Progenitor cell of endocrine pancreas (in vitro differentiated cells): ENCODE measurements around the gene ABCE1. TPM values are rescaled to one million over a fixed set of nuclear protein-coding genes. Genes with fewer than 3 reads are reported as not detected.

Experiments
- DNase-seq: peaks from one replicate; pipeline ENCODE4 v3.0.0; 2021; ENCODE audit warnings: low spot score; ENCODE audit not compliant: unreplicated experiment
- H3K27ac Mint-ChIP-seq: 2 replicates; pipeline ENCODE4 v1.8.0; 2021; ENCODE audit warnings: mild to moderate bottlenecking, moderate library complexity, mixed read lengths
- H3K27me3 Mint-ChIP-seq: 2 replicates; pipeline ENCODE4 v1.8.0; 2021; ENCODE audit warnings: mixed read lengths
- H3K36me3 Mint-ChIP-seq: 2 replicates; pipeline ENCODE4 v1.8.0; 2022; ENCODE audit warnings: mixed read lengths; ENCODE audit not compliant: insufficient read depth
- H3K4me1 Mint-ChIP-seq: 2 replicates; pipeline ENCODE4 v1.8.0; 2021; ENCODE audit warnings: low read depth, mixed read lengths
- H3K4me3 Mint-ChIP-seq: 2 replicates; pipeline ENCODE4 v1.8.0; 2021; ENCODE audit warnings: low read depth, mild to moderate bottlenecking, moderate library complexity, mixed read lengths
- H3K9me3 Mint-ChIP-seq: 2 replicates; pipeline ENCODE4 v1.8.0; 2021; ENCODE audit warnings: low read depth, mixed read lengths
- total RNA-seq: library from RNA; stranded (reverse); gene quantifications from 2 replicates; pipeline ENCODE4 v1.2.1, GENCODE V29; 2021
- TF ChIP-seq, protein P1 (sequence below): fragments of 200-600 bp; sonication (generic); IDR thresholded peaks from one replicate; pipeline ENCODE4 v1.5.0; 2021; ENCODE audit warnings: antibody characterized with exemption, mild to moderate bottlenecking; ENCODE audit not compliant: unreplicated experiment

Gene ABCE1
- total RNA-seq, 1 donor from 2014 or later = 53.6 TPM

DNA sequence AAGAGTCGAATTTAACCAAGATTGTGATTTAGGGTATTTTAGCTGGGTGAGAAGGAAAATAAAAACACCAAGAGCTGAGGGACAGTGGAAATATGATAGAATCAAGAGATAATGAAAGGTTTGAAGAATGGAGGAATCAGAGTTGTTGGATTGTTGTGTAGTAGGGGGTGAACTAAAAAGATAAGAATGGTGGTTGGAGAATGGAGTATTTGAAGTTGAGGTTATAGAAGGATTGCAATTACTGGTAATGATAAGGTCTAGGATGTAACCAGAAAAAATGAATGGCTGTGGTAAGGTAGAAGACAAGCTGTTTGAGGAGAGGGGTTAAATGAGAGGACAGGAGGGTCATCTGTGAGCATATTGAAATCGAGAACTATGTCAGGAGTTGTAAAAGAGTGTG is 4.5 kb downstream of the ABCE1 start:
- H3K27me3 Mint-ChIP-seq = no peaks in the 10 kb centered on the region
- no peaks in the 10 kb centered on the region for H3K9me3 Mint-ChIP-seq
- TF ChIP-seq, protein P1, sequence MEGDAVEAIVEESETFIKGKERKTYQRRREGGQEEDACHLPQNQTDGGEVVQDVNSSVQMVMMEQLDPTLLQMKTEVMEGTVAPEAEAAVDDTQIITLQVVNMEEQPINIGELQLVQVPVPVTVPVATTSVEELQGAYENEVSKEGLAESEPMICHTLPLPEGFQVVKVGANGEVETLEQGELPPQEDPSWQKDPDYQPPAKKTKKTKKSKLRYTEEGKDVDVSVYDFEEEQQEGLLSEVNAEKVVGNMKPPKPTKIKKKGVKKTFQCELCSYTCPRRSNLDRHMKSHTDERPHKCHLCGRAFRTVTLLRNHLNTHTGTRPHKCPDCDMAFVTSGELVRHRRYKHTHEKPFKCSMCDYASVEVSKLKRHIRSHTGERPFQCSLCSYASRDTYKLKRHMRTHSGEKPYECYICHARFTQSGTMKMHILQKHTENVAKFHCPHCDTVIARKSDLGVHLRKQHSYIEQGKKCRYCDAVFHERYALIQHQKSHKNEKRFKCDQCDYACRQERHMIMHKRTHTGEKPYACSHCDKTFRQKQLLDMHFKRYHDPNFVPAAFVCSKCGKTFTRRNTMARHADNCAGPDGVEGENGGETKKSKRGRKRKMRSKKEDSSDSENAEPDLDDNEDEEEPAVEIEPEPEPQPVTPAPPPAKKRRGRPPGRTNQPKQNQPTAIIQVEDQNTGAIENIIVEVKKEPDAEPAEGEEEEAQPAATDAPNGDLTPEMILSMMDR = no peak
- no peak overlapping the region for H3K4me3 Mint-ChIP-seq
- H3K27ac Mint-ChIP-seq = no peak overlapping the region
- peaks cover 10% of the 10 kb centered on the region for H3K4me1 Mint-ChIP-seq
- H3K36me3 Mint-ChIP-seq = peaks cover 6% of the 10 kb centered on the region
- no peak for DNase-seq

DNA sequence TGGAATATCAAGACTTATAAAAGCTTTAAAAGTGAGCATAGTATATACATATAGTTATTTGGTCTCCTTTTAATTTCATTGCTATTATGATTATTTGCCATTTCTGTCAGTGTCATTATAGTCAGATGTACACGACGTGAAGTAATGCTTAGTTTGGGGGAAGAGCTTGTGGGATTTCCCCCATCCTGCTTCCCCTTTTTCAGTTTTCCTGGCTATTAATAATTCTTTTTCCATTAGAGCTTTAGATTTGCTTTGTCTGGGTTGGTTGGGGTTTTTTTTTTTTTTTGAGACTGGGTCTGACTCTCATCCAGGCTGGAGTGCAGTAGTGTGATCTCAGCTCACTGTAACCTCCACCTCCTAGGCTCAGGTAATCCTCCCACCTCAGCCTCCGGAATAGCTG is 5.4 kb downstream of the ABCE1 start:
- Mint-ChIP-seq H3K27me3 (no peaks in the 10 kb centered on the region), H3K4me1 (peaks cover 10% of the 10 kb centered on the region), H3K4me3 (no peak overlapping the region), H3K9me3 (no peaks in the 10 kb centered on the region), H3K27ac (no peak overlapping the region), H3K36me3 (peaks cover 8% of the 10 kb centered on the region)
- TF ChIP-seq, protein P1 = no peak
- no peak for DNase-seq

DNA sequence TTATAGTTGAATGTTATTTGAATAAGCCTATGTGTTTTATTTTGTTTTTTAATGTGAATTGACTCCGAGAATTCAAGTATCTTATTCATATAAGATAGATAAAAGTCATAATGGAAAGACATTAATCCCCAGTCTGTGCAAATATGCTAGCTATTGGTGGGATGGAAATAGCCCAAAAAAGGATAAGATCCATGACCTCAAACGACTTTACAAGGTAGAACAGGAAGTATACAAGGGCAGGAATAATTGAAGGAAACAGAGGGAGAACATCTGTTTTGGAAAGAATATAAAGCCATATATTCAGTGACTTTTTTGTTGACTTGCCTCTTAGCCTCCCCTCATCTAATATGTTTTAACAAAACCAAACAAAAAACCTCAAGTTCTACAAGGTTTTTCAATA is 9.0 kb downstream of the ABCE1 start:
- H3K27ac Mint-ChIP-seq = no peak overlapping the region
- TF ChIP-seq, protein P1 = no peak
- H3K27me3 Mint-ChIP-seq = no peaks in the 10 kb centered on the region
- no peaks in the 10 kb centered on the region for H3K4me1 Mint-ChIP-seq
- H3K4me3 Mint-ChIP-seq = no peak overlapping the region
- no peak for DNase-seq
- no peaks in the 10 kb centered on the region for H3K9me3 Mint-ChIP-seq
- H3K36me3 Mint-ChIP-seq = peaks cover 17% of the 10 kb centered on the region

DNA sequence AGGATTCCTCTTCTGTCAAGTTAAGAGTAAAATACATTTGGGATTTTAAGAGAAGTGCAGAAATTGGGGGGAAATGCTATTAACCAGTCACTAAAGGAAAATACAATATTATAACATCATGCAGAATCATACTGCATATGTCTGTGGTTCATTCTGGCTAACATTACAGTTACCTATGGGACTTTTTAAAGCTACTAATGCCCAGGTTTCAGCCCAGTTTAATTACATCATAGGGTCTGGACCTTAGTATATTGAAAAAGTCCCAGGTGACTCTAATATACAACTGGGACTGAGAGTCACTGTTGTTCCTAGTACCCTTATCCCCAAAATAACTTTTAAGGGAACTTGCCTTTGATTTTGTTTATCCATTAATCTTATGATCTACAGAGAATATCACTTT is 10.0 kb downstream of the ABCE1 start:
- Mint-ChIP-seq H3K9me3 (no peaks in the 10 kb centered on the region), H3K36me3 (peaks cover 24% of the 10 kb centered on the region), H3K27me3 (no peaks in the 10 kb centered on the region), H3K4me3 (no peak overlapping the region), H3K4me1 (no peaks in the 10 kb centered on the region), H3K27ac (no peak overlapping the region)
- no peak for DNase-seq
- TF ChIP-seq, protein P1 = no peak

DNA sequence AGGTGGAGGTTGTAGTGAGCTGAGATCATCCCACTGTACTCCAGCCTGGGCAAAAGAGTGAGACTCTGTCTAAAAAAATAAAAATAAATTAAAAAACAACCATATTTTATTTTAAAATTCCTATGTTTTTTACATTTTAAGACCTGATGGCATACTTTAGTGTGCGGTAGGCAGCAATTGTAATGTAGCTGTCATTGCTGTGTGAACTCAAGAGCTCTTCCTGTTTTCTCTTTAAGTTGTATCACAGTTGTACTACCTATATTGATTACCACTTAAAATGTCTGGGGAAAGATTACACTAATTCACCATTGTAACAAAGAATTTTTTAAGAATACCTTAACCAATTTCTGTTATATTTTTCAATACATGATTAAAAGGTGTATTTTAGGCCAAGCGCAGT is 27.3 kb downstream of the ABCE1 start:
- H3K4me1 Mint-ChIP-seq = no peaks in the 10 kb centered on the region

More for the DNA sequence above, 27.3 kb downstream of the ABCE1 start:
- Mint-ChIP-seq H3K9me3 (no peaks in the 10 kb centered on the region), H3K27me3 (no peaks in the 10 kb centered on the region), H3K36me3 (peaks cover 18% of the 10 kb centered on the region), H3K27ac (no peak overlapping the region), H3K4me3 (no peak overlapping the region)
- TF ChIP-seq, protein P1 = no peak
- DNase-seq = no peak
